GM23338 (cell line): Measurements from ENCODE around the gene TARS3.

Experiments
- CREB1 ChIP-seq: fragments of 250-450 bp; sonication (Bioruptor Pico); IDR thresholded peaks from 2 replicates; pipeline ENCODE4 v1.5.0; 2020; ENCODE audit warnings: low read depth, mild to moderate bottlenecking, moderate library complexity
- CTCF ChIP-seq, 2 experiments: fragments of 200-600 bp in 1 of 2; sonication (generic) in 1 of 2; conservative IDR thresholded peaks; 2 replicates each; pipeline versions ENCODE4 v1.5.1 to v1.6.1; 2016 to 2017; ENCODE audit warnings: antibody characterized with exemption in 2 of 2, low read depth in 2 of 2, mild to moderate bottlenecking in 2 of 2, moderate library complexity in 1 of 2
- EZH2 ChIP-seq: fragments of 200-600 bp; sonication (generic); IDR thresholded peaks from one replicate; pipeline ENCODE4 v1.8.0; 2017; ENCODE audit warnings: antibody characterized with exemption, mild to moderate bottlenecking, low read depth; ENCODE audit not compliant: unreplicated experiment
- POLR2AphosphoS5 ChIP-seq: IDR thresholded peaks from 2 replicates; pipeline ENCODE4 v1.6.1; 2016; ENCODE audit warnings: antibody characterized with exemption, low read depth
- REST ChIP-seq: IDR thresholded peaks from one replicate; pipeline ENCODE4 v1.6.1; 2018; ENCODE audit warnings: antibody characterized with exemption; ENCODE audit not compliant: unreplicated experiment
- STAT1 ChIP-seq: IDR thresholded peaks from one replicate; pipeline ENCODE4 v1.6.1; 2016; ENCODE audit warnings: antibody characterized with exemption; ENCODE audit not compliant: unreplicated experiment

- TF ChIP-seq CTCF (conservative IDR thresholded peaks at IDR 0.05; ENCODE audit: low read depth in 2 of 2) (no peak), CREB1 (no peak), POLR2AphosphoS5 (no peak), STAT1 (no peak), EZH2 (no peak), REST (no peak)
Observed at GRCh38 chr15:101611007-101611406, 113.3 kb downstream of the TARS3 start.
